ENCODE results near the gene SKOR1. TPM values are rescaled to one million over a fixed set of nuclear protein-coding genes. Genes with fewer than 3 reads are reported as not detected.
A peak's percentile ranks its signal among the peaks of the same experiment; 100 is the strongest.

SKOR1 gene
- total and polyA plus RNA-seq, 2 donors, result 0.14 to 0.46 TPM

- Histone ChIP-seq H3K4me1 (ENCODE audit: control insufficient read depth in 2 of 2, insufficient read depth in 2 of 2, low read length in 2 of 2) (peaks cover 6 to 24% of the 10 kb centered on the region in 2 donors), H3K27me3 (ENCODE audit: control insufficient read depth in 2 of 2, insufficient read depth in 1 of 2, low read length in 1 of 2) (peaks cover 86 to 90% of the 10 kb centered on the region in 2 donors)
- 6% methylated on average over 39 of the region's 39 CpGs for WGBS
Observed at GRCh38 chr15:67820992-67821783, 4.1 kb upstream of the SKOR1 start.

GRCh38 chr15:67821784-67822440, 3.4 kb upstream of the SKOR1 start:
- no peak for DNase-seq (ENCODE audit: low read depth in 6 of 9, low spot score in 9 of 9)
- Histone ChIP-seq H3K4me3 (ENCODE audit: low read length in 2 of 2) (no peak overlapping the region), H3K9me3 (ENCODE audit: control insufficient read depth in 2 of 2, insufficient read depth in 1 of 2, low read length in 1 of 2) (peaks cover 1 to 27% of the 10 kb centered on the region in 2 donors), H3K4me1 (ENCODE audit: control insufficient read depth in 2 of 2, insufficient read depth in 2 of 2, low read length in 2 of 2) (peaks cover 6 to 29% of the 10 kb centered on the region in 2 donors), H3K36me3 (ENCODE audit: control insufficient read depth in 2 of 2, insufficient read depth in 2 of 2, low read length in 1 of 2) (no peaks in the 10 kb centered on the region), H3K27ac (ENCODE audit: low read depth in 1 of 2, low read length in 1 of 2) (no peak overlapping the region), H3K27me3 (ENCODE audit: control insufficient read depth in 2 of 2, insufficient read depth in 1 of 2, low read length in 1 of 2) (peaks cover 88 to 98% of the 10 kb centered on the region in 2 donors)
- 6% methylated on average over 43 of the region's 43 CpGs for WGBS

More at GRCh38 chr15:67820992-67821783, 4.1 kb upstream of the SKOR1 start:
- peak in 3 of 9 donors; percentile 65 to 76 (median 69) for DNase-seq (ENCODE audit: low read depth in 6 of 9, low spot score in 9 of 9)
- H3K27ac ChIP-seq (ENCODE audit: low read depth in 1 of 2, low read length in 1 of 2), result no peak overlapping the region
- peaks cover 1 to 24% of the 10 kb centered on the region in 2 donors for H3K9me3 ChIP-seq (ENCODE audit: control insufficient read depth in 2 of 2, insufficient read depth in 1 of 2, low read length in 1 of 2)
- H3K36me3 ChIP-seq (ENCODE audit: control insufficient read depth in 2 of 2, insufficient read depth in 2 of 2, low read length in 1 of 2), result no peaks in the 10 kb centered on the region
- H3K4me3 ChIP-seq (ENCODE audit: low read length in 2 of 2), result no peak overlapping the region

DNA sequence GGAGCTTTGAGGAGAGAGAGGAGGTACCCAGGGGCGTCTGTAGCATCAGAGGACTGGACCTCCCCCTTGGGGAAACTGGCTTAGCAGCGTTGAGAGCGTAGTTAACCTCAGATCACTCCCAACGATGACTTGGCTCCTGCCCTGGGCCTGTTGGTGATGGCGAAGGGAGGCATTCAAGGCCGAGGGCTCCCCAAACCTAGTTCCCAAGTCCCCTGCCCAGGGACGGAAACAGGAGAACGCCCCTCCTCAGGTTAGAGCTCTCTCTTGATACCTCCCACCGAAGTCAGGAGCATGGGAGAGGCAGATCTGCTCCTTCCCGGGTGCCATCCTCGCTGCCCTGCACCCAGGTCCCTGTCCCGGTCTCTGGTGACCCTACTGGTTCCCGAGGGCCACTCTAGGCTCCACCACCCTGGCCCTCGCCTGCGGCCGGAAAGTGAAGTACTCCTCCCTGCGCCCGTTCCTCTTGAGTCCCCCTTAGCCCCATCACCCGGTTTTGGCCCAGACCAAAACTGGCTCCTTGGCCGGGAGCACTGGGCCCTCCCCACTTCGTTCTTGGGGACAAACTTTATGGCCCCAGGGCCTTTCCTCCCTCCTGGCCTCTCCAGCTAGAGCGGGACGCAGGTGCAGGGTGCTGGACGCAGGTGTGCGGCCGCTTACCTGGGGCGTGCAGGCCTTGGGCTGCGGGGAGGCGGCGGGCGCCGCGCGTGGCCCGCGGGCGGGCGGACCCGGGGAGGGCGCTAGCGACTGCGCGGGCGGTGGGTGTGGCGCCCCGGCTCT, 2.6 kb upstream of the SKOR1 start:
- Histone ChIP-seq H3K27me3 (ENCODE audit: control insufficient read depth in 2 of 2, insufficient read depth in 1 of 2, low read length in 1 of 2) (peaks cover 89 to 99% of the 10 kb centered on the region in 2 donors), H3K4me1 (ENCODE audit: control insufficient read depth in 2 of 2, insufficient read depth in 2 of 2, low read length in 2 of 2) (peaks cover 6 to 29% of the 10 kb centered on the region in 2 donors), H3K36me3 (ENCODE audit: control insufficient read depth in 2 of 2, insufficient read depth in 2 of 2, low read length in 1 of 2) (no peaks in the 10 kb centered on the region), H3K27ac (ENCODE audit: low read depth in 1 of 2, low read length in 1 of 2) (no peak overlapping the region), H3K4me3 (ENCODE audit: low read length in 2 of 2) (peak overlapping the region in 1 of 2 donors; percentile 29), H3K9me3 (ENCODE audit: control insufficient read depth in 2 of 2, insufficient read depth in 1 of 2, low read length in 1 of 2) (peaks cover 1 to 27% of the 10 kb centered on the region in 2 donors)
- DNase-seq (ENCODE audit: low read depth in 6 of 9, low spot score in 9 of 9), result no peak
- WGBS, result 8% methylated on average over 46 of the region's 46 CpGs

GRCh38 chr15:67823314-67824196, 1.8 kb upstream of the SKOR1 start:
- Histone ChIP-seq H3K9me3 (ENCODE audit: control insufficient read depth in 2 of 2, insufficient read depth in 1 of 2, low read length in 1 of 2) (peaks cover 2 to 28% of the 10 kb centered on the region in 2 donors), H3K27me3 (ENCODE audit: control insufficient read depth in 2 of 2, insufficient read depth in 1 of 2, low read length in 1 of 2) (peaks cover 89 to 99% of the 10 kb centered on the region in 2 donors), H3K4me1 (ENCODE audit: control insufficient read depth in 2 of 2, insufficient read depth in 2 of 2, low read length in 2 of 2) (peaks cover 6 to 35% of the 10 kb centered on the region in 2 donors), H3K36me3 (ENCODE audit: control insufficient read depth in 2 of 2, insufficient read depth in 2 of 2, low read length in 1 of 2) (no peaks in the 10 kb centered on the region), H3K4me3 (ENCODE audit: low read length in 2 of 2) (peak overlapping the region in 1 of 2 donors; percentile 29), H3K27ac (ENCODE audit: low read depth in 1 of 2, low read length in 1 of 2) (no peak overlapping the region)
- no peak for DNase-seq (ENCODE audit: low read depth in 6 of 9, low spot score in 9 of 9)
- WGBS, result 4% methylated on average over 94 of the region's 94 CpGs

GRCh38 chr15:67824197-67824968, 926 bp upstream of the SKOR1 start:
- peaks cover 94 to 100% of the 10 kb centered on the region in 2 donors for H3K27me3 ChIP-seq (ENCODE audit: control insufficient read depth in 2 of 2, insufficient read depth in 1 of 2, low read length in 1 of 2)
- peaks cover 3 to 37% of the 10 kb centered on the region in 2 donors for H3K9me3 ChIP-seq (ENCODE audit: control insufficient read depth in 2 of 2, insufficient read depth in 1 of 2, low read length in 1 of 2)
- peaks cover 6 to 43% of the 10 kb centered on the region in 2 donors for H3K4me1 ChIP-seq (ENCODE audit: control insufficient read depth in 2 of 2, insufficient read depth in 2 of 2, low read length in 2 of 2)
- H3K36me3 ChIP-seq (ENCODE audit: control insufficient read depth in 2 of 2, insufficient read depth in 2 of 2, low read length in 1 of 2), result no peaks in the 10 kb centered on the region
- DNase-seq (ENCODE audit: low read depth in 6 of 9, low spot score in 9 of 9), result no peak
- no peak overlapping the region for H3K27ac ChIP-seq (ENCODE audit: low read depth in 1 of 2, low read length in 1 of 2)
- H3K4me3 ChIP-seq (ENCODE audit: low read length in 2 of 2), result no peak overlapping the region
- 11% methylated on average over 21 of the region's 21 CpGs for WGBS

GRCh38 chr15:67825881-67826716, 790 bp downstream of the SKOR1 start:
- Histone ChIP-seq H3K36me3 (ENCODE audit: control insufficient read depth in 2 of 2, insufficient read depth in 2 of 2, low read length in 1 of 2) (no peaks in the 10 kb centered on the region), H3K4me1 (ENCODE audit: control insufficient read depth in 2 of 2, insufficient read depth in 2 of 2, low read length in 2 of 2) (peaks cover 8 to 55% of the 10 kb centered on the region in 2 donors), H3K4me3 (ENCODE audit: low read length in 2 of 2) (peak overlapping the region in 1 of 2 donors; percentile 18), H3K27me3 (ENCODE audit: control insufficient read depth in 2 of 2, insufficient read depth in 1 of 2, low read length in 1 of 2) (peaks cover 94 to 100% of the 10 kb centered on the region in 2 donors), H3K9me3 (ENCODE audit: control insufficient read depth in 2 of 2, insufficient read depth in 1 of 2, low read length in 1 of 2) (peaks cover 4 to 39% of the 10 kb centered on the region in 2 donors), H3K27ac (ENCODE audit: low read depth in 1 of 2, low read length in 1 of 2) (no peak overlapping the region)
- DNase-seq (ENCODE audit: low read depth in 6 of 9, low spot score in 9 of 9), result peak in 1 of 9 donors; percentile 36
- 10% methylated on average over 77 of the region's 77 CpGs for WGBS

GRCh38 chr15:67826717-67827561, 1.6 kb downstream of the SKOR1 start:
- Histone ChIP-seq H3K36me3 (ENCODE audit: control insufficient read depth in 2 of 2, insufficient read depth in 2 of 2, low read length in 1 of 2) (no peaks in the 10 kb centered on the region), H3K27me3 (ENCODE audit: control insufficient read depth in 2 of 2, insufficient read depth in 1 of 2, low read length in 1 of 2) (peaks cover 94 to 99% of the 10 kb centered on the region in 2 donors), H3K4me3 (ENCODE audit: low read length in 2 of 2) (peak overlapping the region in 1 of 2 donors; percentile 15), H3K27ac (ENCODE audit: low read depth in 1 of 2, low read length in 1 of 2) (no peak overlapping the region), H3K4me1 (ENCODE audit: control insufficient read depth in 2 of 2, insufficient read depth in 2 of 2, low read length in 2 of 2) (peaks cover 8 to 52% of the 10 kb centered on the region in 2 donors), H3K9me3 (ENCODE audit: control insufficient read depth in 2 of 2, insufficient read depth in 1 of 2, low read length in 1 of 2) (peaks cover 2 to 35% of the 10 kb centered on the region in 2 donors)
- WGBS, result 6% methylated on average over 88 of the region's 88 CpGs
- DNase-seq (ENCODE audit: low read depth in 6 of 9, low spot score in 9 of 9), result no peak
